D721Med (cell line): ENCODE results near the gene PPP1R14C.
"Not testable (repeated sequence)": the region's sequence is repeated elsewhere in the genome, so short reads cannot be mapped to it uniquely, and the experiment has no call there.

Source experiments
- DNase-seq: peaks from one replicate; pipeline ENCODE4 v3.0.0; 2011; ENCODE audit warnings: low spot score; ENCODE audit not compliant: insufficient read length
- FAIRE-seq: peaks from 2 replicates; lab custom pipeline; 2011; peaks lifted over from hg19 to GRCh38; lab: Jason Lieb, UNC
- CTCF ChIP-seq: IDR thresholded peaks from 2 replicates; pipeline ENCODE4 v1.5.1; 2012; ENCODE audit warnings: mild to moderate bottlenecking, control low read depth; ENCODE audit not compliant: insufficient read depth; ENCODE audit errors: missing control alignments

The PPP1R14C gene

GRCh38 chr6:150123645-150124044 is 19.2 kb upstream of the PPP1R14C start:
- FAIRE-seq (no peak), DNase-seq (no peak)
- no peak for TF ChIP-seq CTCF

GRCh38 chr6:150124235-150124634 is 18.6 kb upstream of the PPP1R14C start:
- FAIRE-seq (no peak), DNase-seq (no peak)
- TF ChIP-seq CTCF: no peak

- no peak for FAIRE-seq
Observed at GRCh38 chr6:150126641-150127291, 16.1 kb upstream of the PPP1R14C start.

GRCh38 chr6:150128425-150128824 is 14.4 kb upstream of the PPP1R14C start:
- no peak for FAIRE-seq
- DNase-seq: no peak
- TF ChIP-seq CTCF: no peak

More at GRCh38 chr6:150126641-150127291, 16.1 kb upstream of the PPP1R14C start:
- no peak for TF ChIP-seq CTCF
- no peak for DNase-seq

GRCh38 chr6:150129616-150130505 is 13.0 kb upstream of the PPP1R14C start:
- DNase-seq (no peak), FAIRE-seq (no peak)
- TF ChIP-seq CTCF: no peak

DNA sequence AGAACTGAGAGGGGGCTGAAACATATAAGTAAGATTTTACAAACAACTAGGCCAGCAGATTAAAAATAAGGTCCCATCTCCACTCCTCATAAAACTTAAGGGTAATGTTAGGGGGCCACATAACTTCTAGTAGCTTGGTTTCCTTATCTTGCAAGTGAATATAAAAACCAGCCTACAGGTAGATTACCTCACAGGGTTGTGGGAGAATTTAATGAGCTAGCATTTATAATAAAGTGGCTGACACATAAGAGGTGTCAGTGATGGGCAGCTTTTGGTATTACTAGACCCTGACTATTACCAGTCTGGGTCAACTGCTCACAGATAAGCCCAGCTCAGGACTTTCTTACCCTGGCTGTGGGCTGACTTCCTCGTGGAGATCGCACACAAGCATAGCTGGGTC is 9.2 kb upstream of the PPP1R14C start:
- DNase-seq (no peak), FAIRE-seq (no peak)
- no peak for TF ChIP-seq CTCF

GRCh38 chr6:150134280-150134920 is 8.4 kb upstream of the PPP1R14C start:
- no peak for DNase-seq
- FAIRE-seq: no peak
- TF ChIP-seq CTCF: no peak

- not testable (repeated sequence) for FAIRE-seq, DNase-seq
Observed at GRCh38 chr6:150137711-150138110, 5.1 kb upstream of the PPP1R14C start.
